CD4-positive, alpha-beta memory T cell (primary cell): Measurements from ENCODE around the gene BTN1A1. TPM values are rescaled to one million over a fixed set of nuclear protein-coding genes. Genes with fewer than 3 reads are reported as not detected.

Experiments
- CTCF ChIA-PET: fragments of 350-600 bp; sonication (Branson Sonifier 250); formaldehyde crosslinking; loops from one replicate; lab custom pipeline; 2021; ENCODE audit warnings: inconsistent platforms; ENCODE audit not compliant: partially characterized antibody; lab: Charles Lee
- POLR2A ChIA-PET: fragments of 350-600 bp; sonication (Branson Sonifier 250); formaldehyde crosslinking; loops from one replicate; lab custom pipeline; 2021; ENCODE audit not compliant: partially characterized antibody; lab: Charles Lee
- DNase-seq, 5 donors: peaks; one replicate each; pipeline versions ENCODE4 v3.0.0 to v3.0.0-alpha.2; 2020 to 2022; ENCODE audit warnings: mixed read lengths in 1 of 5
- H3K27ac ChIP-seq: one replicate; pipeline ENCODE4 v1.7.0; 2013; ENCODE audit warnings: low read depth, low read length
- H3K27me3 ChIP-seq: 2 replicates; pipeline ENCODE4 v1.7.0; 2013; ENCODE audit warnings: mild to moderate bottlenecking, low read length, moderate library complexity; ENCODE audit not compliant: insufficient read depth
- H3K36me3 ChIP-seq: 2 replicates; pipeline ENCODE4 v1.7.0; 2013; ENCODE audit warnings: mild to moderate bottlenecking, low read length, moderate library complexity; ENCODE audit not compliant: insufficient read depth
- H3K4me1 ChIP-seq: 2 replicates; pipeline ENCODE4 v1.7.0; 2013; ENCODE audit warnings: mild to moderate bottlenecking, low read length, moderate library complexity; ENCODE audit not compliant: insufficient read depth
- H3K4me3 ChIP-seq, 2 donors: one replicate each; pipeline ENCODE4 v1.7.0; 2013; ENCODE audit warnings: low read length in 2 of 2, mild to moderate bottlenecking in 1 of 2
- H3K9me3 ChIP-seq, 2 donors: one replicate each; pipeline ENCODE4 v1.7.0; 2013; ENCODE audit warnings: low read length in 2 of 2, control low read depth in 1 of 2; ENCODE audit not compliant: control insufficient read depth in 1 of 2
- H3K27ac Mint-ChIP-seq, 7 donors: one replicate each; pipeline ENCODE4 v1.8.0; 2020 to 2021; ENCODE audit warnings: mixed read lengths in 7 of 7, mild to moderate bottlenecking in 6 of 7, inconsistent platforms in 3 of 7, moderate library complexity in 3 of 7
- H3K27me3 Mint-ChIP-seq, 2 donors: one replicate each; pipeline ENCODE4 v1.8.0; 2020 to 2021; ENCODE audit warnings: mixed read lengths in 2 of 2
- H3K36me3 Mint-ChIP-seq, 2 donors: one replicate each; pipeline ENCODE4 v1.8.0; 2020 to 2021; ENCODE audit warnings: mixed read lengths in 2 of 2, inconsistent platforms in 1 of 2, mild to moderate bottlenecking in 1 of 2
- H3K4me1 Mint-ChIP-seq, 4 donors: one replicate each; pipeline ENCODE4 v1.8.0; 2020 to 2021; ENCODE audit warnings: mixed read lengths in 4 of 4, mild to moderate bottlenecking in 1 of 4
- H3K4me3 Mint-ChIP-seq, 8 donors: one replicate each; pipeline ENCODE4 v1.8.0; 2020 to 2021; ENCODE audit warnings: mixed read lengths in 8 of 8, mild to moderate bottlenecking in 7 of 8, moderate library complexity in 6 of 8, inconsistent platforms in 3 of 8
- H3K9me3 Mint-ChIP-seq, 8 donors: one replicate each; pipeline ENCODE4 v1.8.0; 2020 to 2021; ENCODE audit warnings: mixed read lengths in 8 of 8, mild to moderate bottlenecking in 5 of 8, inconsistent platforms in 3 of 8, moderate library complexity in 1 of 8
- intact Hi-C: fragments of 100-400 bp; cut with micrococcal nuclease; formaldehyde crosslinking; loops from one replicate; pipeline ENCODE4 v1.15.1; 2023
- polyA plus RNA-seq, 2 donors: library from polyadenylated mRNA; unstranded; fragments of 300-500 nt; fragmentation: Illumina TruSeq; gene quantifications; one replicate each; pipeline ENCODE4 v1.2.3, GENCODE V29; 2021
- total RNA-seq, 2 experiments: library from RNA; stranded (reverse); gene quantifications; one replicate each; pipeline ENCODE4 v1.2.3, GENCODE V29; 2021

BTN1A1 gene
- total and polyA plus RNA-seq, 4 experiments from 2014 or later: 0.08 TPM; not detected in 3

- H3K4me3 ChIP-seq: no peak overlapping the region
- H3K4me1 Mint-ChIP-seq: peaks cover 0 to 2% (median 0%) of the 10 kb centered on the region in 4 donors
- H3K27ac ChIP-seq: no peak overlapping the region
- ChIA-PET POLR2A (interaction anchor here (0.6 to 1.9 kb wide), 3 partner anchors 34 to 126 kb away, joined by 3 to 5 read pairs (median 4); partner anchors contain the start of gene HMGN4), CTCF (interaction anchor here (1.2 kb wide), 1 partner anchor 44 kb away, joined by 3 read pairs; no protein-coding TSS in a partner anchor)
- H3K4me3 Mint-ChIP-seq: no peak overlapping the region
- peaks cover 2 to 9% of the 10 kb centered on the region in 2 donors for H3K36me3 Mint-ChIP-seq
- intact Hi-C loops: no loop called here
- H3K36me3 ChIP-seq: no peaks in the 10 kb centered on the region
- H3K9me3 ChIP-seq: no peaks in the 10 kb centered on the region
- no peak for DNase-seq
- no peaks in the 10 kb centered on the region for H3K27me3 ChIP-seq
- H3K27ac Mint-ChIP-seq: no peak overlapping the region
- H3K4me1 ChIP-seq: no peaks in the 10 kb centered on the region
- no peaks in the 10 kb centered on the region for H3K27me3 Mint-ChIP-seq
- peaks cover 0 to 12% (median 10%) of the 10 kb centered on the region in 8 donors for H3K9me3 Mint-ChIP-seq
Measured at GRCh38 chr6:26489996-26490964, 9.8 kb upstream of the BTN1A1 start.

GRCh38 chr6:26491604-26492003, 8.5 kb upstream of the BTN1A1 start:
- no peak overlapping the region for H3K27ac Mint-ChIP-seq
- POLR2A ChIA-PET: interaction anchor here (0.8 to 1.9 kb wide), 2 partner anchors 10 to 46 kb away, joined by 3 to 5 read pairs; partner anchors contain the start of gene HMGN4

GRCh38 chr6:26493258-26493657, 6.8 kb upstream of the BTN1A1 start:
- Histone ChIP-seq H3K27ac (no peak overlapping the region), H3K27me3 (no peaks in the 10 kb centered on the region), H3K9me3 (no peaks in the 10 kb centered on the region), H3K36me3 (no peaks in the 10 kb centered on the region), H3K4me3 (no peak overlapping the region), H3K4me1 (no peaks in the 10 kb centered on the region)
- Mint-ChIP-seq H3K27me3 (no peaks in the 10 kb centered on the region), H3K36me3 (no peaks in the 10 kb centered on the region), H3K4me3 (no peak overlapping the region), H3K27ac (peak overlapping the region in 1 of 7 donors; percentile 13), H3K4me1 (peaks cover 0 to 3% (median 0%) of the 10 kb centered on the region in 4 donors), H3K9me3 (peaks cover 0 to 1% (median 0%) of the 10 kb centered on the region in 8 donors)
- intact Hi-C loops: no loop called here
- ChIA-PET POLR2A (interaction anchor here (1.1 kb wide), 1 partner anchor 37 kb away, joined by 3 read pairs; no protein-coding TSS in a partner anchor), CTCF (interaction anchor here (1.3 to 1.4 kb wide), 2 partner anchors 8 to 152 kb away, joined by 3 to 5 read pairs; no protein-coding TSS in a partner anchor)
- peak in 3 of 5 donors; percentile 9 to 26 (median 20) for DNase-seq

More at GRCh38 chr6:26491604-26492003, 8.5 kb upstream of the BTN1A1 start:
- Mint-ChIP-seq H3K4me1 (peaks cover 0 to 2% (median 0%) of the 10 kb centered on the region in 4 donors), H3K9me3 (peaks cover 0 to 12% (median 9%) of the 10 kb centered on the region in 8 donors), H3K36me3 (peaks cover 2 to 9% of the 10 kb centered on the region in 2 donors), H3K27me3 (no peaks in the 10 kb centered on the region), H3K4me3 (no peak overlapping the region)
- Histone ChIP-seq H3K9me3 (no peaks in the 10 kb centered on the region), H3K4me3 (no peak overlapping the region), H3K27me3 (no peaks in the 10 kb centered on the region), H3K36me3 (no peaks in the 10 kb centered on the region), H3K4me1 (no peaks in the 10 kb centered on the region), H3K27ac (no peak overlapping the region)
- DNase-seq: no peak
- intact Hi-C loops: no loop called here
- CTCF ChIA-PET: interaction anchor here (1.1 kb wide), 1 partner anchor 9 kb away, joined by 3 read pairs; no protein-coding TSS in a partner anchor

GRCh38 chr6:26494117-26494516, 6.0 kb upstream of the BTN1A1 start:
- H3K27ac ChIP-seq: no peak overlapping the region
- no peaks in the 10 kb centered on the region for H3K36me3 Mint-ChIP-seq
- H3K9me3 Mint-ChIP-seq: peaks cover 0 to 1% (median 0%) of the 10 kb centered on the region in 8 donors
- no peak overlapping the region for H3K4me3 ChIP-seq
- peaks cover 0 to 3% (median 0%) of the 10 kb centered on the region in 4 donors for H3K4me1 Mint-ChIP-seq
- no peaks in the 10 kb centered on the region for H3K36me3 ChIP-seq
- no peaks in the 10 kb centered on the region for H3K27me3 Mint-ChIP-seq
- H3K9me3 ChIP-seq: no peaks in the 10 kb centered on the region
- DNase-seq: no peak
- intact Hi-C loops: no loop called here
- ChIA-PET CTCF (interaction anchor here (1.3 kb wide), 1 partner anchor 9 kb away, joined by 5 read pairs; no protein-coding TSS in a partner anchor), POLR2A (interaction anchor here (1.1 kb wide), 1 partner anchor 38 kb away, joined by 3 read pairs; no protein-coding TSS in a partner anchor)
- no peaks in the 10 kb centered on the region for H3K4me1 ChIP-seq
- no peaks in the 10 kb centered on the region for H3K27me3 ChIP-seq
- H3K4me3 Mint-ChIP-seq: no peak overlapping the region
- H3K27ac Mint-ChIP-seq: no peak overlapping the region

- ChIA-PET CTCF (interaction anchor here (0.6 kb wide), 1 partner anchor 9 kb away, joined by 3 read pairs; no protein-coding TSS in a partner anchor), POLR2A (no interaction called here)
- Histone ChIP-seq H3K4me3 (no peak overlapping the region), H3K4me1 (no peaks in the 10 kb centered on the region), H3K27ac (no peak overlapping the region), H3K27me3 (no peaks in the 10 kb centered on the region), H3K9me3 (no peaks in the 10 kb centered on the region), H3K36me3 (no peaks in the 10 kb centered on the region)
- intact Hi-C loops: no loop called here
- Mint-ChIP-seq H3K36me3 (no peaks in the 10 kb centered on the region), H3K27ac (no peak overlapping the region), H3K4me1 (peaks cover 0 to 3% (median 3%) of the 10 kb centered on the region in 4 donors), H3K4me3 (no peak overlapping the region), H3K9me3 (peaks cover 0 to 1% (median 0%) of the 10 kb centered on the region in 8 donors), H3K27me3 (no peaks in the 10 kb centered on the region)
- no peak for DNase-seq
Measured at GRCh38 chr6:26495281-26495680, 4.8 kb upstream of the BTN1A1 start.

- intact Hi-C loops: no loop called here
- Histone ChIP-seq H3K36me3 (no peaks in the 10 kb centered on the region), H3K27me3 (peaks cover 7% of the 10 kb centered on the region), H3K4me3 (no peak overlapping the region), H3K27ac (no peak overlapping the region), H3K4me1 (peaks cover 13% of the 10 kb centered on the region), H3K9me3 (no peaks in the 10 kb centered on the region)
- H3K27me3 Mint-ChIP-seq: peaks cover 7 to 9% of the 10 kb centered on the region in 2 donors
- H3K36me3 Mint-ChIP-seq: no peaks in the 10 kb centered on the region
- peaks cover 0 to 1% (median 0%) of the 10 kb centered on the region in 8 donors for H3K9me3 Mint-ChIP-seq
- CTCF ChIA-PET: no interaction called here
- POLR2A ChIA-PET: no interaction called here
- H3K4me1 Mint-ChIP-seq: peaks cover 10 to 19% (median 13%) of the 10 kb centered on the region in 4 donors
- no peak overlapping the region for H3K4me3 Mint-ChIP-seq
- H3K27ac Mint-ChIP-seq: no peak overlapping the region
- no peak for DNase-seq
Measured at GRCh38 chr6:26497610-26498009, 2.5 kb upstream of the BTN1A1 start.
